H9 (cell line): ENCODE results near the gene NHERF2. TPM values are rescaled to one million over a fixed set of nuclear protein-coding genes. Genes with fewer than 3 reads are reported as not detected.

Experiments used
- DNase-seq: peaks from one replicate; pipeline ENCODE4 v3.0.0-alpha.2; 2017
- H2AFZ ChIP-seq: one replicate; pipeline ENCODE4 v1.6.1; 2013; ENCODE audit warnings: mild to moderate bottlenecking, low read length, control low read depth, moderate library complexity
- H2AK5ac ChIP-seq: 2 replicates; pipeline ENCODE4 v1.6.1; 2013; ENCODE audit warnings: low read length, control low read depth, mixed read lengths; ENCODE audit not compliant: insufficient read length
- H2BK120ac ChIP-seq: one replicate; pipeline ENCODE4 v1.6.1; 2013; ENCODE audit warnings: low read depth, mild to moderate bottlenecking, low read length, control low read depth, inconsistent platforms; ENCODE audit not compliant: poor library complexity, severe bottlenecking
- H2BK12ac ChIP-seq: 2 replicates; pipeline ENCODE4 v1.6.1; 2013; ENCODE audit warnings: low read length, control low read depth, mixed read lengths, low read depth; ENCODE audit not compliant: insufficient read length
- H2BK15ac ChIP-seq: 2 replicates; pipeline ENCODE4 v1.6.1; 2013; ENCODE audit warnings: low read depth, low read length, control low read depth
- H2BK20ac ChIP-seq: one replicate; pipeline ENCODE4 v1.6.1; 2013; ENCODE audit warnings: low read depth, mild to moderate bottlenecking, low read length, control low read depth, inconsistent platforms; ENCODE audit not compliant: poor library complexity, severe bottlenecking
- H2BK5ac ChIP-seq: 2 replicates; pipeline ENCODE4 v1.6.1; 2013; ENCODE audit warnings: low read length, control low read depth, mixed read lengths; ENCODE audit not compliant: insufficient read length
- H3K14ac ChIP-seq: 2 replicates; pipeline ENCODE4 v1.6.1; 2013; ENCODE audit warnings: low read length, control low read depth; ENCODE audit not compliant: insufficient read depth
- H3K18ac ChIP-seq: 2 replicates; pipeline ENCODE4 v1.6.1; 2013; ENCODE audit warnings: low read depth, mild to moderate bottlenecking, mixed read lengths, low read length, control low read depth; ENCODE audit not compliant: insufficient read length
- H3K23ac ChIP-seq: 2 replicates; pipeline ENCODE4 v1.6.1; 2013; ENCODE audit warnings: low read length, control low read depth, mixed read lengths, low read depth; ENCODE audit not compliant: insufficient read length
- H3K23me2 ChIP-seq: 2 replicates; pipeline ENCODE4 v1.6.1; 2013; ENCODE audit warnings: low read depth, mild to moderate bottlenecking, mixed read lengths, low read length, control low read depth; ENCODE audit not compliant: insufficient read length, poor library complexity, severe bottlenecking
- H3K27ac ChIP-seq: 2 replicates; pipeline ENCODE4 v1.5.1; 2013; ENCODE audit warnings: low read length, control low read depth, mixed read lengths, low read depth; ENCODE audit not compliant: insufficient read length
- H3K27me3 ChIP-seq: 2 replicates; pipeline ENCODE4 v1.6.1; 2013; ENCODE audit warnings: low read length, control low read depth, inconsistent platforms; ENCODE audit not compliant: insufficient read depth
- H3K4ac ChIP-seq: 2 replicates; pipeline ENCODE4 v1.6.1; 2013; ENCODE audit warnings: low read depth, mild to moderate bottlenecking, control low read depth, inconsistent platforms, low read length, moderate library complexity
- H3K4me1 ChIP-seq: 2 replicates; pipeline ENCODE4 v1.6.1; 2013; ENCODE audit warnings: low read length, control low read depth, inconsistent platforms; ENCODE audit not compliant: insufficient read depth
- H3K4me2 ChIP-seq: 2 replicates; pipeline ENCODE4 v1.6.1; 2013; ENCODE audit warnings: low read length, control low read depth, mixed read lengths; ENCODE audit not compliant: insufficient read length, insufficient read depth
- H3K56ac ChIP-seq: 2 replicates; pipeline ENCODE4 v1.6.1; 2013; ENCODE audit warnings: low read depth, mild to moderate bottlenecking, mixed read lengths, low read length, control low read depth; ENCODE audit not compliant: insufficient read length
- H3K79me1 ChIP-seq: 2 replicates; pipeline ENCODE4 v1.6.1; 2013; ENCODE audit warnings: low read depth, mild to moderate bottlenecking, moderate library complexity, low read length, control low read depth, inconsistent platforms; ENCODE audit not compliant: insufficient read depth, poor library complexity, severe bottlenecking
- H3K79me2 ChIP-seq: 2 replicates; pipeline ENCODE4 v1.6.1; 2013; ENCODE audit warnings: low read length, control low read depth, inconsistent platforms; ENCODE audit not compliant: insufficient read depth
- H3K9ac ChIP-seq: 2 replicates; pipeline ENCODE4 v1.6.1; 2013; ENCODE audit warnings: low read length, control low read depth, mixed read lengths; ENCODE audit not compliant: insufficient read length; ENCODE audit errors: extremely low read depth
- H3K9me3 ChIP-seq: one replicate; pipeline ENCODE4 v1.6.1; 2013; ENCODE audit warnings: low read depth, low read length, inconsistent platforms; ENCODE audit not compliant: control insufficient read depth
- H3T11ph ChIP-seq: one replicate; pipeline ENCODE4 v1.6.1; 2013; ENCODE audit warnings: mild to moderate bottlenecking, low read length, control low read depth, inconsistent platforms
- H4K20me1 ChIP-seq: one replicate; pipeline ENCODE4 v1.6.1; 2013; ENCODE audit not compliant: control insufficient read depth, insufficient read length, insufficient read depth
- H4K5ac ChIP-seq: 2 replicates; pipeline ENCODE4 v1.6.1; 2013; ENCODE audit warnings: low read depth, mild to moderate bottlenecking, mixed read lengths, low read length, control low read depth; ENCODE audit not compliant: insufficient read length
- H4K8ac ChIP-seq: replicated peaks from 2 replicates; pipeline ENCODE4 v1.6.1; 2013; ENCODE audit warnings: low read length, control low read depth, mixed read lengths, low read depth; ENCODE audit not compliant: insufficient read length
- H4K91ac ChIP-seq: 2 replicates; pipeline ENCODE4 v1.6.1; 2013; ENCODE audit warnings: low read depth, mild to moderate bottlenecking, moderate library complexity, mixed read lengths, low read length, control low read depth; ENCODE audit not compliant: insufficient read length
- H3K27ac Mint-ChIP-seq, 3 experiments: 2 replicates in 2 of 3; 3 replicates in 1 of 3; pipeline ENCODE4 v1.8.0; 2020 to 2021; ENCODE audit warnings: mixed read lengths in 3 of 3, mild to moderate bottlenecking in 1 of 3, moderate library complexity in 1 of 3
- H3K27me3 Mint-ChIP-seq: 2 replicates; pipeline ENCODE4 v1.8.0; 2021; ENCODE audit warnings: low read depth, mild to moderate bottlenecking, moderate library complexity, mixed read lengths
- H3K36me3 Mint-ChIP-seq, 3 experiments: 2 replicates in 2 of 3; 3 replicates in 1 of 3; pipeline ENCODE4 v1.8.0; 2020 to 2021; ENCODE audit warnings: low read depth in 3 of 3, mixed read lengths in 3 of 3; ENCODE audit not compliant: insufficient read depth in 1 of 3
- H3K4me1 Mint-ChIP-seq, 2 experiments: 2 replicates each; pipeline ENCODE4 v1.8.0; 2020; ENCODE audit warnings: mixed read lengths in 2 of 2
- H3K4me3 Mint-ChIP-seq, 2 experiments: 2 replicates in 1 of 2; 3 replicates in 1 of 2; pipeline ENCODE4 v1.8.0; 2020 to 2021; ENCODE audit warnings: mild to moderate bottlenecking in 2 of 2, mixed read lengths in 2 of 2, moderate library complexity in 1 of 2
- H3K9me3 Mint-ChIP-seq, 2 experiments: 2 replicates in 1 of 2; 3 replicates in 1 of 2; pipeline ENCODE4 v1.8.0; 2020; ENCODE audit warnings: mild to moderate bottlenecking in 2 of 2, mixed read lengths in 2 of 2, moderate library complexity in 1 of 2
- WGBS: extraction: QIAGEN DNeasy Blood & Tissue Kit; methylation state at CpG from one replicate; pipeline ENCODE4 v1.1.7; 2013; ENCODE audit warnings: missing lambda C conversion rate, low lambda C conversion rate, mixed read lengths; ENCODE audit not compliant: insufficient read length; ENCODE audit errors: extremely low coverage; 5-methylcytosine and 5-hydroxymethylcytosine counted together
- total RNA-seq: library from RNA; stranded (reverse); gene quantifications from 2 replicates; pipeline ENCODE4 v1.2.1, GENCODE V29; 2021
- TF ChIP-seq, protein P1 (sequence below): fragments of 200-600 bp; sonication (generic); conservative IDR thresholded peaks from 3 replicates; pipeline ENCODE4 v1.8.0; 2021; ENCODE audit warnings: antibody characterized with exemption, mild to moderate bottlenecking

NHERF2 gene
- total RNA-seq, 1 experiment from 2014 or later, result 15.3 TPM

DNA sequence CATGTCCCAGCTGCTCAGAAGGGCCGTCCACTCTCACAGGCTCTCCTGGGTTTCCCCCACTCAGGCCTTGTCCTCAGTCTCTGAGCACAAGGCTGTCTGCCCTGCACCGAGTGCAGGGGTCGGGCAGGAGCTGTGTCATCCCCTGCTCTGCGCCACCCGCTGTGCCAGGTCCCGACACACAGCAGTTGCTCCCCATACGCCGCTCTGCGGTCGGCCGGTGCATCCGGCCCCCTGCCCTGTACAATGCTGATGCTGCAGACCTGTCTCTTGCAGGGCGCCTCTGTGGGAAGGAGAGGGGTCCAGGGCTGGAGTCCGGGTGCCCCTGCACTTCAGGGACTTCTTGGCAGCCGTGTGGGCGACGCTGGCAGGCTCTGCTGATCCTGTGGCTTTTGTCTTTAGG, 27.2 kb downstream of the NHERF2 start:
- Mint-ChIP-seq H3K4me3 (no peak overlapping the region), H3K9me3 (no peaks in the 10 kb centered on the region), H3K27me3 (no peaks in the 10 kb centered on the region), H3K27ac (no peak overlapping the region), H3K4me1 (no peaks in the 10 kb centered on the region; a peak in 1 of 4 replicates), H3K36me3 (peaks cover 6 to 42% (median 40%) of the 10 kb centered on the region in 3 experiments; a peak in 6 of 7 replicates)
- no peaks in the 10 kb centered on the region for H3K79me2 ChIP-seq
- H3T11ph ChIP-seq, result no peak overlapping the region
- no peaks in the 10 kb centered on the region for H3K79me1 ChIP-seq
- H3K14ac ChIP-seq, result no peak overlapping the region
- H2BK12ac ChIP-seq, result no peak overlapping the region
- peaks cover 2% of the 10 kb centered on the region for H4K20me1 ChIP-seq
- H2AFZ ChIP-seq, result no peak overlapping the region
- H4K8ac ChIP-seq, result no peak overlapping the region
- TF ChIP-seq, protein P1, sequence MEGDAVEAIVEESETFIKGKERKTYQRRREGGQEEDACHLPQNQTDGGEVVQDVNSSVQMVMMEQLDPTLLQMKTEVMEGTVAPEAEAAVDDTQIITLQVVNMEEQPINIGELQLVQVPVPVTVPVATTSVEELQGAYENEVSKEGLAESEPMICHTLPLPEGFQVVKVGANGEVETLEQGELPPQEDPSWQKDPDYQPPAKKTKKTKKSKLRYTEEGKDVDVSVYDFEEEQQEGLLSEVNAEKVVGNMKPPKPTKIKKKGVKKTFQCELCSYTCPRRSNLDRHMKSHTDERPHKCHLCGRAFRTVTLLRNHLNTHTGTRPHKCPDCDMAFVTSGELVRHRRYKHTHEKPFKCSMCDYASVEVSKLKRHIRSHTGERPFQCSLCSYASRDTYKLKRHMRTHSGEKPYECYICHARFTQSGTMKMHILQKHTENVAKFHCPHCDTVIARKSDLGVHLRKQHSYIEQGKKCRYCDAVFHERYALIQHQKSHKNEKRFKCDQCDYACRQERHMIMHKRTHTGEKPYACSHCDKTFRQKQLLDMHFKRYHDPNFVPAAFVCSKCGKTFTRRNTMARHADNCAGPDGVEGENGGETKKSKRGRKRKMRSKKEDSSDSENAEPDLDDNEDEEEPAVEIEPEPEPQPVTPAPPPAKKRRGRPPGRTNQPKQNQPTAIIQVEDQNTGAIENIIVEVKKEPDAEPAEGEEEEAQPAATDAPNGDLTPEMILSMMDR, result no peak
- no peak overlapping the region for H2BK15ac ChIP-seq
- H3K27me3 ChIP-seq, result no peaks in the 10 kb centered on the region
- H4K5ac ChIP-seq, result no peak overlapping the region
- no peak overlapping the region for H3K4me2 ChIP-seq
- no peak for DNase-seq
- no peaks in the 10 kb centered on the region for H3K9me3 ChIP-seq
- WGBS, result no CpG with 5 or more reads among the region's 17 CpGs
- no peak overlapping the region for H3K56ac ChIP-seq
- no peak overlapping the region for H2BK20ac ChIP-seq
- no peak overlapping the region for H4K91ac ChIP-seq
- H2AK5ac ChIP-seq, result no peak overlapping the region
- no peaks in the 10 kb centered on the region for H3K23me2 ChIP-seq
- H3K4me1 ChIP-seq, result no peaks in the 10 kb centered on the region
- H2BK5ac ChIP-seq, result no peak overlapping the region
- H3K9ac ChIP-seq, result no peak overlapping the region
- H3K23ac ChIP-seq, result no peak overlapping the region
- H3K4ac ChIP-seq, result no peak overlapping the region
- H3K18ac ChIP-seq, result no peak overlapping the region
- H2BK120ac ChIP-seq, result no peak overlapping the region
- no peak overlapping the region for H3K27ac ChIP-seq
